Liver (tissue), 3 donors: ENCODE data around the gene SGCD.

Experiments used
- CTCF ChIP-seq: fragments of 150-350 bp; IDR thresholded peaks from 2 replicates; pipeline ENCODE4 v1.5.1; 2017; ENCODE audit warnings: improper control_type of control experiment, low read depth, low read length; ENCODE audit not compliant: missing input control
- EGR1 ChIP-seq, 2 donors: IDR thresholded peaks; 2 replicates each; pipeline ENCODE4 v1.6.1; 2016 to 2018; ENCODE audit warnings: antibody characterized with exemption in 2 of 2, low read depth in 2 of 2
- FOXA1 ChIP-seq: IDR thresholded peaks from 2 replicates; pipeline ENCODE4 v1.6.1; 2016; ENCODE audit warnings: antibody characterized with exemption
- FOXA2 ChIP-seq: IDR thresholded peaks from 2 replicates; pipeline ENCODE4 v1.6.1; 2016; ENCODE audit warnings: antibody characterized with exemption
- GABPA ChIP-seq, 2 donors: IDR thresholded peaks in 1 of 2; conservative IDR thresholded peaks in 1 of 2; 2 replicates each; pipeline ENCODE4 v1.6.1; 2016; ENCODE audit warnings: antibody characterized with exemption in 2 of 2, mild to moderate bottlenecking in 1 of 2, moderate library complexity in 1 of 2
- HNF4A ChIP-seq, 2 donors: conservative IDR thresholded peaks; 2 replicates each; pipeline ENCODE4 v1.6.1; 2016; ENCODE audit warnings: antibody characterized with exemption in 2 of 2, mild to moderate bottlenecking in 2 of 2
- HNF4G ChIP-seq: IDR thresholded peaks from 2 replicates; pipeline ENCODE4 v1.6.1; 2016; ENCODE audit warnings: antibody characterized with exemption
- MAX ChIP-seq: IDR thresholded peaks from 2 replicates; pipeline ENCODE4 v1.6.1; 2016; ENCODE audit warnings: antibody characterized with exemption
- RAD21 ChIP-seq, 2 donors: IDR thresholded peaks; 2 replicates each; pipeline ENCODE4 v1.6.1; 2016; ENCODE audit warnings: antibody characterized with exemption in 2 of 2, mild to moderate bottlenecking in 2 of 2
- SP1 ChIP-seq: IDR thresholded peaks from 2 replicates; pipeline ENCODE4 v1.6.1; 2018; ENCODE audit warnings: antibody characterized with exemption, mild to moderate bottlenecking
- TAF1 ChIP-seq: conservative IDR thresholded peaks from 2 replicates; pipeline ENCODE4 v1.6.1; 2016; ENCODE audit warnings: antibody characterized with exemption, mild to moderate bottlenecking
- YY1 ChIP-seq: IDR thresholded peaks from 2 replicates; pipeline ENCODE4 v1.6.1; 2016; ENCODE audit warnings: antibody characterized with exemption, mild to moderate bottlenecking
- ZBTB33 ChIP-seq: IDR thresholded peaks from 2 replicates; pipeline ENCODE4 v1.6.1; 2016; ENCODE audit warnings: antibody characterized with exemption
- donor health status: healthy.
- donor health status: healthy.

- no peak for TF ChIP-seq MAX
- TF ChIP-seq SP1, result no peak
- no peak for TF ChIP-seq CTCF
- TF ChIP-seq YY1, result no peak
- no peak for TF ChIP-seq EGR1 (IDR thresholded peaks at IDR 0.05; ENCODE audit: low read depth in 2 of 2)
- TF ChIP-seq GABPA (IDR thresholded peaks at IDR 0.05 in 1 of 2, conservative IDR thresholded peaks at IDR 0.05 in 1 of 2), result no peak
- no peak for TF ChIP-seq TAF1
- no peak for TF ChIP-seq RAD21 (IDR thresholded peaks at IDR 0.05)
- TF ChIP-seq ZBTB33, result no peak
- TF ChIP-seq HNF4G, result no peak
- TF ChIP-seq FOXA2, result no peak
- TF ChIP-seq FOXA1, result no peak
- no peak for TF ChIP-seq HNF4A (conservative IDR thresholded peaks at IDR 0.05)
Measured at GRCh38 chr5:156473269-156473908, 146.4 kb downstream of the SGCD start.
